SJSA1 (cell line): Measurements from ENCODE around the gene TESMIN. TPM values are rescaled to one million over a fixed set of nuclear protein-coding genes. Genes with fewer than 3 reads are reported as not detected.

ENCODE experiments used
- DNase-seq, 2 experiments: peaks; one replicate each; pipeline ENCODE4 v3.0.0-alpha.2; 2015 to 2020; ENCODE audit warnings: low spot score in 2 of 2, low read depth in 1 of 2
- H3K27ac ChIP-seq: fragments of 250-450 bp; sonication (Bioruptor Pico); 2 replicates; pipeline ENCODE4 v1.5.1; 2020; ENCODE audit warnings: mild to moderate bottlenecking, moderate library complexity
- H3K27me3 ChIP-seq: fragments of 250-450 bp; sonication (Bioruptor Pico); replicated peaks from 2 replicates; pipeline ENCODE4 v1.5.1; 2020; ENCODE audit warnings: mild to moderate bottlenecking, moderate library complexity
- H3K36me3 ChIP-seq: fragments of 250-450 bp; sonication (Bioruptor Pico); 2 replicates; pipeline ENCODE4 v1.5.1; 2020; ENCODE audit warnings: mild to moderate bottlenecking
- H3K4me1 ChIP-seq: fragments of 250-450 bp; sonication (Bioruptor Pico); replicated peaks from 2 replicates; pipeline ENCODE4 v1.6.1; 2021; ENCODE audit warnings: mild to moderate bottlenecking
- H3K4me3 ChIP-seq: fragments of 250-450 bp; sonication (Bioruptor Pico); 2 replicates; pipeline ENCODE4 v1.5.1; 2020; ENCODE audit warnings: mild to moderate bottlenecking
- H3K9me3 ChIP-seq: fragments of 250-450 bp; sonication (Bioruptor Pico); replicated peaks from 2 replicates; pipeline ENCODE4 v1.5.1; 2020; ENCODE audit warnings: mild to moderate bottlenecking
- total RNA-seq: library from RNA; depleted of rRNA; stranded (reverse); fragments of >200 nt; shearing (Covaris generic); gene quantifications from 2 replicates; pipeline ENCODE4 v1.2.3, GENCODE V29; 2014

TESMIN gene
- total RNA-seq, 1 experiment from 2014 or later, result 6.7 TPM

- Histone ChIP-seq H3K27ac (no peak overlapping the region), H3K4me3 (no peak overlapping the region), H3K27me3 (peaks cover 40% of the 10 kb centered on the region)
These were observed 59.9 kb downstream of the TESMIN start for GRCh38 chr11:68691402-68691784.

GRCh38 chr11:68690671-68691401 lies 60.5 kb downstream of the TESMIN start:
- Histone ChIP-seq H3K27ac (no peak overlapping the region), H3K9me3 (no peaks in the 10 kb centered on the region; the same call in 1 of the 2 replicates), H3K4me1 (no peaks in the 10 kb centered on the region), H3K4me3 (no peak overlapping the region), H3K36me3 (no peaks in the 10 kb centered on the region), H3K27me3 (peaks cover 46% of the 10 kb centered on the region)
- no peak for DNase-seq

More at GRCh38 chr11:68691402-68691784, 59.9 kb downstream of the TESMIN start:
- H3K9me3 ChIP-seq, result peaks cover under 1% of the 10 kb centered on the region; the same call in 1 of the 2 replicates
- no peaks in the 10 kb centered on the region for H3K4me1 ChIP-seq
- DNase-seq, result no peak
- no peaks in the 10 kb centered on the region for H3K36me3 ChIP-seq

GRCh38 chr11:68689737-68690625 lies 61.3 kb downstream of the TESMIN start:
- Histone ChIP-seq H3K4me1 (no peaks in the 10 kb centered on the region; the same call in 1 of the 2 replicates), H3K9me3 (no peaks in the 10 kb centered on the region; the same call in 1 of the 2 replicates), H3K4me3 (no peak overlapping the region), H3K27me3 (peaks cover 53% of the 10 kb centered on the region), H3K36me3 (no peaks in the 10 kb centered on the region), H3K27ac (no peak overlapping the region)
- peak in 1 of 2 experiments; percentile 48 for DNase-seq

- Histone ChIP-seq H3K27ac (no peak overlapping the region), H3K4me3 (no peak overlapping the region), H3K4me1 (peaks cover 9% of the 10 kb centered on the region), H3K9me3 (no peaks in the 10 kb centered on the region), H3K27me3 (peaks cover 60% of the 10 kb centered on the region), H3K36me3 (no peaks in the 10 kb centered on the region)
- no peak for DNase-seq
These were observed 62.4 kb downstream of the TESMIN start for GRCh38 chr11:68688881-68689280.

GRCh38 chr11:68687986-68688385 lies 63.3 kb downstream of the TESMIN start:
- H3K9me3 ChIP-seq, result no peaks in the 10 kb centered on the region
- peaks cover 69% of the 10 kb centered on the region for H3K27me3 ChIP-seq
- DNase-seq, result peak in 1 of 2 experiments; percentile 48
- peaks cover 9% of the 10 kb centered on the region for H3K4me1 ChIP-seq
- H3K27ac ChIP-seq, result no peak overlapping the region
- H3K4me3 ChIP-seq, result no peak overlapping the region
- H3K36me3 ChIP-seq, result no peaks in the 10 kb centered on the region

- no peaks in the 10 kb centered on the region for H3K9me3 ChIP-seq
These were observed 64.0 kb downstream of the TESMIN start for GRCh38 chr11:68687311-68687710.

GRCh38 chr11:68686486-68686885 lies 64.8 kb downstream of the TESMIN start:
- Histone ChIP-seq H3K9me3 (no peaks in the 10 kb centered on the region), H3K4me1 (peaks cover 9% of the 10 kb centered on the region), H3K27me3 (peaks cover 80% of the 10 kb centered on the region), H3K36me3 (no peaks in the 10 kb centered on the region), H3K4me3 (no peak overlapping the region), H3K27ac (no peak overlapping the region)
- DNase-seq, result peak in 1 of 2 experiments; percentile 47

More at GRCh38 chr11:68687311-68687710, 64.0 kb downstream of the TESMIN start:
- Histone ChIP-seq H3K4me3 (no peak overlapping the region), H3K27me3 (peaks cover 75% of the 10 kb centered on the region), H3K36me3 (no peaks in the 10 kb centered on the region), H3K4me1 (peaks cover 9% of the 10 kb centered on the region), H3K27ac (no peak overlapping the region)
- DNase-seq, result no peak

GRCh38 chr11:68685656-68686380 lies 65.5 kb downstream of the TESMIN start:
- Histone ChIP-seq H3K27me3 (peaks cover 75% of the 10 kb centered on the region), H3K36me3 (no peaks in the 10 kb centered on the region), H3K4me3 (no peak overlapping the region), H3K9me3 (no peaks in the 10 kb centered on the region), H3K4me1 (peaks cover 9% of the 10 kb centered on the region), H3K27ac (no peak overlapping the region)
- peak in 1 of 2 experiments; percentile 49 for DNase-seq

- peak in 1 of 2 experiments; percentile 57 for DNase-seq
- H3K4me3 ChIP-seq, result peak within 1 kb of the TSS; percentile 7; the same call in 1 of the 2 replicates
- no peaks in the 10 kb centered on the region for H3K9me3 ChIP-seq
- peaks cover 9% of the 10 kb centered on the region for H3K4me1 ChIP-seq
- peaks cover 66% of the 10 kb centered on the region for H3K27me3 ChIP-seq
- no peaks in the 10 kb centered on the region for H3K36me3 ChIP-seq
- H3K27ac ChIP-seq, result no peak within 1 kb of the TSS
These were observed 66.6 kb downstream of the TESMIN start, which contains the start of gene GAL for GRCh38 chr11:68684385-68685356. Gene GAL, plus strand, starts transcription at chr11:68684544. Its CDS starts 380 bp downstream, at chr11:68684924.

GRCh38 chr11:68683536-68684384 lies 67.6 kb downstream of the TESMIN start:
- peaks cover 9% of the 10 kb centered on the region for H3K4me1 ChIP-seq
- peaks cover 60% of the 10 kb centered on the region for H3K27me3 ChIP-seq
- DNase-seq, result peak in 1 of 2 experiments; percentile 58
- H3K4me3 ChIP-seq, result no peak overlapping the region
- H3K9me3 ChIP-seq, result no peaks in the 10 kb centered on the region
- H3K27ac ChIP-seq, result no peak overlapping the region
- H3K36me3 ChIP-seq, result no peaks in the 10 kb centered on the region

- Histone ChIP-seq H3K4me3 (no peak overlapping the region), H3K27ac (no peak overlapping the region), H3K36me3 (no peaks in the 10 kb centered on the region), H3K4me1 (peaks cover 9% of the 10 kb centered on the region), H3K27me3 (peaks cover 60% of the 10 kb centered on the region), H3K9me3 (no peaks in the 10 kb centered on the region)
- no peak for DNase-seq
These were observed 68.2 kb downstream of the TESMIN start for GRCh38 chr11:68683121-68683520.

GRCh38 chr11:68682531-68682961 lies 68.8 kb downstream of the TESMIN start:
- H3K9me3 ChIP-seq, result no peaks in the 10 kb centered on the region
- H3K27me3 ChIP-seq, result peaks cover 58% of the 10 kb centered on the region
- peaks cover 9% of the 10 kb centered on the region for H3K4me1 ChIP-seq
- no peaks in the 10 kb centered on the region for H3K36me3 ChIP-seq
- no peak overlapping the region for H3K4me3 ChIP-seq
- H3K27ac ChIP-seq, result no peak overlapping the region
- no peak for DNase-seq
